22Rv1 (cell line): ENCODE measurements around the gene PID1.

Experiments
- ZFX ChIP-seq: fragments of 450-650 bp; IDR thresholded peaks from 2 replicates; pipeline ENCODE4 v1.6.1; 2017; ENCODE audit warnings: antibody characterized with exemption, borderline replicate concordance
- TF ChIP-seq, protein P1 (sequence below): fragments of 450-650 bp; IDR thresholded peaks from 2 replicates; pipeline ENCODE4 v1.5.1; 2017; ENCODE audit warnings: mild to moderate bottlenecking

DNA sequence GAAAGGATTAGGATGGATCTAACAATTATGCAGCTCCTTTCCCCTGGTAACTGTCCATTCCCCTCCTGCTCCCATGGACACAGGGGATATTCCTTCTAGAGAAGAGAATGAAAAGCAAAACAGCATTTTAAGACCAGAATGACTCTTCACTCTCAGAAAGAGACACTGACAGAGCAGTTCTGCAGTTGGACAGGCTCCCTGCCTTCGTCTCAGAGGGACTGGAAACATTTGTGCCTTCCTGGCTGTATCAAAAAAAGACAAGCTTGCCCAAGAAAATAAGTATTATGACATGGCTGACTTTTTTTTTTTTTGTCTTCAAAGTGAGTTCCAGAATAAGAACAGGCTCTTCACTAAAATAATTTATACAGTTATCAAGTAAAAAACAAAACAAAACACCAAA, 9.5 kb downstream of the PID1 start:
- no peak for TF ChIP-seq ZFX
- TF ChIP-seq, protein P1, sequence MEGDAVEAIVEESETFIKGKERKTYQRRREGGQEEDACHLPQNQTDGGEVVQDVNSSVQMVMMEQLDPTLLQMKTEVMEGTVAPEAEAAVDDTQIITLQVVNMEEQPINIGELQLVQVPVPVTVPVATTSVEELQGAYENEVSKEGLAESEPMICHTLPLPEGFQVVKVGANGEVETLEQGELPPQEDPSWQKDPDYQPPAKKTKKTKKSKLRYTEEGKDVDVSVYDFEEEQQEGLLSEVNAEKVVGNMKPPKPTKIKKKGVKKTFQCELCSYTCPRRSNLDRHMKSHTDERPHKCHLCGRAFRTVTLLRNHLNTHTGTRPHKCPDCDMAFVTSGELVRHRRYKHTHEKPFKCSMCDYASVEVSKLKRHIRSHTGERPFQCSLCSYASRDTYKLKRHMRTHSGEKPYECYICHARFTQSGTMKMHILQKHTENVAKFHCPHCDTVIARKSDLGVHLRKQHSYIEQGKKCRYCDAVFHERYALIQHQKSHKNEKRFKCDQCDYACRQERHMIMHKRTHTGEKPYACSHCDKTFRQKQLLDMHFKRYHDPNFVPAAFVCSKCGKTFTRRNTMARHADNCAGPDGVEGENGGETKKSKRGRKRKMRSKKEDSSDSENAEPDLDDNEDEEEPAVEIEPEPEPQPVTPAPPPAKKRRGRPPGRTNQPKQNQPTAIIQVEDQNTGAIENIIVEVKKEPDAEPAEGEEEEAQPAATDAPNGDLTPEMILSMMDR, result no peak
